Measurements from ENCODE around the gene ARHGAP25.
A peak's percentile ranks its signal among the peaks of the same experiment; 100 is the strongest.

ARHGAP25 gene

GRCh38 chr2:68750592-68751396 lies 16.2 kb downstream of the ARHGAP25 start:
- H3K4me3 ChIP-seq (ENCODE audit: low read length) = no peak overlapping the region
- H2AK5ac ChIP-seq (ENCODE audit: low read length) = no peak overlapping the region
- no peak overlapping the region for H2BK120ac ChIP-seq (ENCODE audit: low read depth, low read length)
- no peak overlapping the region for H4K8ac ChIP-seq (ENCODE audit: low read depth, low read length)
- H4K5ac ChIP-seq (ENCODE audit: low read length) = peak overlapping the region; percentile 12
- H3K79me2 ChIP-seq (ENCODE audit: control insufficient read depth, insufficient read depth, low read length) = no peaks in the 10 kb centered on the region
- no peak for DNase-seq
- no peaks in the 10 kb centered on the region for H3K27me3 ChIP-seq (ENCODE audit: insufficient read depth, low read length, poor library complexity)
- no CpG with 5 or more reads among the region's 12 CpGs for WGBS (ENCODE audit: extremely low coverage, insufficient coverage, low lambda C conversion rate)
- H3K4me2 ChIP-seq (ENCODE audit: low read length) = no peak overlapping the region
- no peak overlapping the region for H3K18ac ChIP-seq (ENCODE audit: low read length)
- H3K4ac ChIP-seq (ENCODE audit: low read depth, low read length) = no peak overlapping the region
- no peak overlapping the region for H2BK15ac ChIP-seq (replicated peaks; ENCODE audit: low read depth)
- no peak overlapping the region for H3K23ac ChIP-seq (ENCODE audit: low read length)
- no peak overlapping the region for H3K27ac ChIP-seq (ENCODE audit: low read depth, low read length)
- H3K56ac ChIP-seq (ENCODE audit: low read length) = no peak overlapping the region
- H3K4me1 ChIP-seq (ENCODE audit: control insufficient read depth, low read depth, low read length) = no peaks in the 10 kb centered on the region
- no peak overlapping the region for H2BK5ac ChIP-seq (ENCODE audit: low read length)
- H3K36me3 ChIP-seq (ENCODE audit: control insufficient read depth, insufficient read depth, low read length) = no peaks in the 10 kb centered on the region
- H3K79me1 ChIP-seq (ENCODE audit: low read length) = no peaks in the 10 kb centered on the region
- H3K9ac ChIP-seq (ENCODE audit: low read length) = no peak overlapping the region

GRCh38 chr2:68751397-68752339 lies 17.1 kb downstream of the ARHGAP25 start:
- Histone ChIP-seq H2BK5ac (ENCODE audit: low read length) (no peak overlapping the region), H3K27me3 (ENCODE audit: insufficient read depth, low read length, poor library complexity) (no peaks in the 10 kb centered on the region), H3K4me2 (ENCODE audit: low read length) (no peak overlapping the region), H2BK120ac (ENCODE audit: low read depth, low read length) (no peak overlapping the region), H3K4me1 (ENCODE audit: control insufficient read depth, low read depth, low read length) (no peaks in the 10 kb centered on the region), H3K27ac (ENCODE audit: low read depth, low read length) (no peak overlapping the region), H2AK5ac (ENCODE audit: low read length) (no peak overlapping the region), H3K36me3 (ENCODE audit: control insufficient read depth, insufficient read depth, low read length) (no peaks in the 10 kb centered on the region), H3K79me2 (ENCODE audit: control insufficient read depth, insufficient read depth, low read length) (no peaks in the 10 kb centered on the region), H3K79me1 (ENCODE audit: low read length) (no peaks in the 10 kb centered on the region), H3K4me3 (ENCODE audit: low read length) (no peak overlapping the region), H3K23ac (ENCODE audit: low read length) (no peak overlapping the region), H3K56ac (ENCODE audit: low read length) (no peak overlapping the region), H3K9ac (ENCODE audit: low read length) (no peak overlapping the region), H4K5ac (ENCODE audit: low read length) (peak overlapping the region; percentile 12), H4K8ac (ENCODE audit: low read depth, low read length) (no peak overlapping the region), H3K4ac (ENCODE audit: low read depth, low read length) (no peak overlapping the region), H3K18ac (ENCODE audit: low read length) (no peak overlapping the region), H2BK15ac (replicated peaks; ENCODE audit: low read depth) (no peak overlapping the region)
- DNase-seq = peak; percentile 89
- no CpG with 5 or more reads among the region's 15 CpGs for WGBS (ENCODE audit: extremely low coverage, insufficient coverage, low lambda C conversion rate)

- whole genome bisulfite sequencing (ENCODE audit: extremely low coverage, insufficient coverage, low lambda C conversion rate) = no CpG with 5 or more reads among the region's 4 CpGs
- Histone ChIP-seq H3K23ac (ENCODE audit: low read length) (no peak overlapping the region), H3K4me2 (ENCODE audit: low read length) (no peak overlapping the region), H3K79me1 (ENCODE audit: low read length) (no peaks in the 10 kb centered on the region), H4K8ac (ENCODE audit: low read depth, low read length) (no peak overlapping the region), H3K18ac (ENCODE audit: low read length) (no peak overlapping the region), H4K5ac (ENCODE audit: low read length) (no peak overlapping the region), H3K9ac (ENCODE audit: low read length) (no peak overlapping the region), H3K27me3 (ENCODE audit: insufficient read depth, low read length, poor library complexity) (no peaks in the 10 kb centered on the region), H3K56ac (ENCODE audit: low read length) (no peak overlapping the region), H3K36me3 (ENCODE audit: control insufficient read depth, insufficient read depth, low read length) (no peaks in the 10 kb centered on the region), H3K79me2 (ENCODE audit: control insufficient read depth, insufficient read depth, low read length) (no peaks in the 10 kb centered on the region), H3K4me1 (ENCODE audit: control insufficient read depth, low read depth, low read length) (no peaks in the 10 kb centered on the region), H3K4ac (ENCODE audit: low read depth, low read length) (no peak overlapping the region), H2BK5ac (ENCODE audit: low read length) (no peak overlapping the region), H2AK5ac (ENCODE audit: low read length) (no peak overlapping the region), H3K27ac (ENCODE audit: low read depth, low read length) (no peak overlapping the region), H2BK15ac (replicated peaks; ENCODE audit: low read depth) (no peak overlapping the region), H3K4me3 (ENCODE audit: low read length) (no peak overlapping the region), H2BK120ac (ENCODE audit: low read depth, low read length) (no peak overlapping the region)
- DNase-seq = no peak
Measured at GRCh38 chr2:68753318-68753717, 18.7 kb downstream of the ARHGAP25 start.

DNA sequence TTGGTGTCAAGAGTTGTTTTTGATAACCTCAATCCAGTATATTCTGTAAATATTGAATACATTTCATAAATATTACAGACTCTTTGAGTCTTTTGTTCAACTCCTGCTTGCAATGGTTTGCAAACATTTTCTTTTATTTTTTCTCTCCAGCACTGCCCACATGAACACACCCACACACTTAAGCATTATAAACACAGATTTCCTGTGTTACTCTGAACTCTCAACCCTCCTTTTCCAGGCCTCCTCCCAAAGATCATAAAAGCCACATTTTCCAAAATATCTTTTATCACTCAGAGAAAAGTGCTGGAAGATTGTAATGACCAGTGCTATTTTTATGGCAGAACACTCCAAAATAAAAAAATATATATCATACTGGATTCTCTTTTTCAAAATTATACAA lies 20.5 kb downstream of the ARHGAP25 start:
- Histone ChIP-seq H3K18ac (ENCODE audit: low read length) (no peak overlapping the region), H3K79me2 (ENCODE audit: control insufficient read depth, insufficient read depth, low read length) (no peaks in the 10 kb centered on the region), H2BK120ac (ENCODE audit: low read depth, low read length) (no peak overlapping the region), H2BK5ac (ENCODE audit: low read length) (no peak overlapping the region), H3K4me1 (ENCODE audit: control insufficient read depth, low read depth, low read length) (no peaks in the 10 kb centered on the region), H4K5ac (ENCODE audit: low read length) (no peak overlapping the region), H2AK5ac (ENCODE audit: low read length) (no peak overlapping the region), H3K56ac (ENCODE audit: low read length) (no peak overlapping the region), H4K8ac (ENCODE audit: low read depth, low read length) (no peak overlapping the region), H3K79me1 (ENCODE audit: low read length) (no peaks in the 10 kb centered on the region), H2BK15ac (replicated peaks; ENCODE audit: low read depth) (no peak overlapping the region), H3K4me2 (ENCODE audit: low read length) (no peak overlapping the region), H3K27me3 (ENCODE audit: insufficient read depth, low read length, poor library complexity) (no peaks in the 10 kb centered on the region), H3K27ac (ENCODE audit: low read depth, low read length) (no peak overlapping the region), H3K4ac (ENCODE audit: low read depth, low read length) (no peak overlapping the region), H3K36me3 (ENCODE audit: control insufficient read depth, insufficient read depth, low read length) (no peaks in the 10 kb centered on the region), H3K9ac (ENCODE audit: low read length) (no peak overlapping the region), H3K4me3 (ENCODE audit: low read length) (no peak overlapping the region), H3K23ac (ENCODE audit: low read length) (no peak overlapping the region)
- DNase-seq = no peak

- Histone ChIP-seq H3K18ac (ENCODE audit: low read length) (no peak overlapping the region), H4K5ac (ENCODE audit: low read length) (peak overlapping the region; percentile 47), H3K79me2 (ENCODE audit: control insufficient read depth, insufficient read depth, low read length) (no peaks in the 10 kb centered on the region), H2BK120ac (ENCODE audit: low read depth, low read length) (no peak overlapping the region), H3K27ac (ENCODE audit: low read depth, low read length) (no peak overlapping the region), H3K23ac (ENCODE audit: low read length) (no peak overlapping the region), H3K9ac (ENCODE audit: low read length) (no peak overlapping the region), H3K56ac (ENCODE audit: low read length) (no peak overlapping the region), H2BK15ac (replicated peaks; ENCODE audit: low read depth) (no peak overlapping the region), H3K4ac (ENCODE audit: low read depth, low read length) (no peak overlapping the region), H3K79me1 (ENCODE audit: low read length) (no peaks in the 10 kb centered on the region), H4K8ac (ENCODE audit: low read depth, low read length) (no peak overlapping the region), H3K4me3 (ENCODE audit: low read length) (no peak overlapping the region), H3K4me1 (ENCODE audit: control insufficient read depth, low read depth, low read length) (no peaks in the 10 kb centered on the region), H3K36me3 (ENCODE audit: control insufficient read depth, insufficient read depth, low read length) (no peaks in the 10 kb centered on the region), H2BK5ac (ENCODE audit: low read length) (no peak overlapping the region), H3K27me3 (ENCODE audit: insufficient read depth, low read length, poor library complexity) (no peaks in the 10 kb centered on the region), H3K4me2 (ENCODE audit: low read length) (no peak overlapping the region), H2AK5ac (ENCODE audit: low read length) (no peak overlapping the region)
- WGBS (ENCODE audit: extremely low coverage, insufficient coverage, low lambda C conversion rate) = no CpG with 5 or more reads among the region's 2 CpGs
- peak; percentile 26 for DNase-seq
Measured at GRCh38 chr2:68756178-68756577, 21.6 kb downstream of the ARHGAP25 start.
